CD1c-positive myeloid dendritic cell (primary cell): ENCODE measurements around the gene SMIM44.
"Not testable (repeated sequence)": the region's sequence is repeated elsewhere in the genome, so short reads cannot be mapped to it uniquely, and the experiment has no call there.

Experiments
- DNase-seq: peaks from one replicate; pipeline ENCODE4 v3.0.0-alpha.2; 2016; ENCODE audit errors: extremely low spot score

Gene SMIM44

GRCh38 chr19:3483226-3483628 is at the start of gene SMIM44:
TSS of gene SMIM44 (minus strand) at chr19:3483441. CDS start at chr19:3483403, 38 bp downstream.
- no peak for DNase-seq

- no peak for DNase-seq
These were observed 49.8 kb upstream of the SMIM44 start for GRCh38 chr19:3533033-3533432.

- no peak for DNase-seq
These were observed 49.0 kb upstream of the SMIM44 start for GRCh38 chr19:3532154-3532786.

GRCh38 chr19:3531716-3532115 is 48.5 kb upstream of the SMIM44 start:
- no peak for DNase-seq

GRCh38 chr19:3530389-3530788 is 47.1 kb upstream of the SMIM44 start:
- DNase-seq, result no peak

GRCh38 chr19:3529299-3529698 is 46.1 kb upstream of the SMIM44 start:
- DNase-seq, result not testable (repeated sequence)

- DNase-seq, result no peak
These were observed 45.4 kb upstream of the SMIM44 start for GRCh38 chr19:3528539-3529211.

GRCh38 chr19:3528080-3528479 is 44.8 kb upstream of the SMIM44 start:
- no peak for DNase-seq

GRCh38 chr19:3527238-3527910 is 44.1 kb upstream of the SMIM44 start:
- DNase-seq, result no peak

GRCh38 chr19:3526507-3527237 is 43.4 kb upstream of the SMIM44 start:
- no peak for DNase-seq

GRCh38 chr19:3524904-3525451 is 41.7 kb upstream of the SMIM44 start:
- DNase-seq, result no peak

GRCh38 chr19:3524078-3524842 is 41.0 kb upstream of the SMIM44 start:
- no peak for DNase-seq

GRCh38 chr19:3523361-3524077 is 40.3 kb upstream of the SMIM44 start:
- no peak for DNase-seq

- no peak for DNase-seq
These were observed 39.5 kb upstream of the SMIM44 start for GRCh38 chr19:3522421-3523360.

- DNase-seq, result no peak
These were observed 37.8 kb upstream of the SMIM44 start for GRCh38 chr19:3521104-3521445.

- DNase-seq, result no peak
These were observed 37.2 kb upstream of the SMIM44 start for GRCh38 chr19:3520166-3521103.

GRCh38 chr19:3519126-3519525 is 35.9 kb upstream of the SMIM44 start:
- DNase-seq, result no peak

GRCh38 chr19:3518659-3519058 is 35.4 kb upstream of the SMIM44 start:
- DNase-seq, result no peak
